GM13976 (cell line): ENCODE results near the gene ACTR2.

ENCODE experiments used
- DNase-seq: peaks from one replicate; pipeline ENCODE4 v3.0.0; 2012; ENCODE audit warnings: low spot score
- in situ Hi-C: fragments of 300-500 bp; cut with MboI; formaldehyde crosslinking; loops from one replicate; pipeline ENCODE4 v1.12.0; 2022; ENCODE audit warnings: low sequenced_read_pairs, mixed read lengths, inconsistent platforms; ENCODE audit not compliant: unreplicated experiment
- TF ChIP-seq, protein P1 (sequence below): IDR thresholded peaks from 2 replicates; pipeline ENCODE4 v1.5.1; 2012; ENCODE audit warnings: borderline replicate concordance, mild to moderate bottlenecking; ENCODE audit not compliant: insufficient read depth; ENCODE audit errors: extremely low read depth, missing control alignments, control extremely low read depth

Gene ACTR2

DNA sequence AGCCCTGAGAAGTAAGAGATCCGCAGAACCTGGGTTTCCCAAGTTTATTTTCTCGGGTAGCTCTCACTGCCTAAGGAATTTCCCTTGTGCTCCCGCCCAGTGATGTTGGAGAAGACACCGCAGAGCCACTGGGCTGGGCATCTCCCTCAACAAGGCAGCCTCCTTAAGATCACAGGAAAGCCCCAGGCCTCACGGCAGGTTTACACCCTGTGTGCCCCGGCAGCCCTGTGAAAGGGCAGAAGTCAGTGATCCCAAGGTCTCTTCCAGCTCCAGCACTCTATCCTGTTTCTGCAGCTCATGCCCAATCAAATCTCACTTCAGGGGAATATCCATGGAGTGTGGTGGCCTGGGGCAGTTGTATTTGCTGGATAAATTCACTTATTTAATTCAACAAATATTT is 66.5 kb downstream of the ACTR2 start:
- no peak for DNase-seq
- in situ Hi-C loops: no loop called here
- TF ChIP-seq, protein P1, sequence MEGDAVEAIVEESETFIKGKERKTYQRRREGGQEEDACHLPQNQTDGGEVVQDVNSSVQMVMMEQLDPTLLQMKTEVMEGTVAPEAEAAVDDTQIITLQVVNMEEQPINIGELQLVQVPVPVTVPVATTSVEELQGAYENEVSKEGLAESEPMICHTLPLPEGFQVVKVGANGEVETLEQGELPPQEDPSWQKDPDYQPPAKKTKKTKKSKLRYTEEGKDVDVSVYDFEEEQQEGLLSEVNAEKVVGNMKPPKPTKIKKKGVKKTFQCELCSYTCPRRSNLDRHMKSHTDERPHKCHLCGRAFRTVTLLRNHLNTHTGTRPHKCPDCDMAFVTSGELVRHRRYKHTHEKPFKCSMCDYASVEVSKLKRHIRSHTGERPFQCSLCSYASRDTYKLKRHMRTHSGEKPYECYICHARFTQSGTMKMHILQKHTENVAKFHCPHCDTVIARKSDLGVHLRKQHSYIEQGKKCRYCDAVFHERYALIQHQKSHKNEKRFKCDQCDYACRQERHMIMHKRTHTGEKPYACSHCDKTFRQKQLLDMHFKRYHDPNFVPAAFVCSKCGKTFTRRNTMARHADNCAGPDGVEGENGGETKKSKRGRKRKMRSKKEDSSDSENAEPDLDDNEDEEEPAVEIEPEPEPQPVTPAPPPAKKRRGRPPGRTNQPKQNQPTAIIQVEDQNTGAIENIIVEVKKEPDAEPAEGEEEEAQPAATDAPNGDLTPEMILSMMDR: no peak

DNA sequence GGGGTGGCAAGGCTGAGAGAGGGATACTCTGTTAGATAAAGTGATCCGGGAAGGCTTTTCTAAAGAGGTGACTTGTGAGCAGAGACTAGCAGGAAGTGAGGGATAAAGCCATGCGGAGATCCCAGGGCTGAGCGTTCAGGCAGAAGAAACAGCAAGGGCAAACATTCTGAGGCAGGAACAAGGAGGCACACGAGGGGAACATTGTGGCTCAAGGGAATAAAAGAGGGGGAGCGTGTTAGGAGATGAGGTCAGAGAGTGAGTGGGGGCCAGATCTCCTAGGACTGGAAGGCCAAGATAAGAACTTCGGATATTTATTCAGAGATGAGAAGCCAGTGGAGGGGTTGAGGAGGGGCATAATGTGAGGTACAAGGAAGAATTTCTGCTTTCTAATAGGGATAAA is 67.1 kb downstream of the ACTR2 start:
- DNase-seq: no peak
- TF ChIP-seq, protein P1: no peak
- in situ Hi-C loops: no loop called here

DNA sequence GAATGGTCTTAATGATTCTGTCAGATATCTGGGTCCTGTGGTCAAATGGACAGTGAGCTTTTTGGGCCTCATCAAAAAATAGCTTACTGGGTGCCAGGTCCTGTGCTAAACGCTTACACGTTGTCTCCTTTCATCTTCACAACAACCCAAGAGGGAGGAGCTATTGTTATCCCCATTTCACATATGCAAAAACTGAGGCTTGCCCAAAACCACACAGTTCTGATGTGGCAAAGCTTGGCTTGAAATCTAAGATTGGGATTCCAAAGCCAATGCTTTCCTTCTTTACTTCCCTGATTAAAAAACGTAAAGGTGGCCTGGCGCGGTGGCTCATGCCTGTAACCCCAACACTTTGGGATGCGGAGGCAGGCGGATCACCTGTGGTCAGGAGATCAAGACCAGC is 69.3 kb downstream of the ACTR2 start:
- in situ Hi-C loops: no loop called here
- TF ChIP-seq, protein P1: no peak
- DNase-seq: no peak

DNA sequence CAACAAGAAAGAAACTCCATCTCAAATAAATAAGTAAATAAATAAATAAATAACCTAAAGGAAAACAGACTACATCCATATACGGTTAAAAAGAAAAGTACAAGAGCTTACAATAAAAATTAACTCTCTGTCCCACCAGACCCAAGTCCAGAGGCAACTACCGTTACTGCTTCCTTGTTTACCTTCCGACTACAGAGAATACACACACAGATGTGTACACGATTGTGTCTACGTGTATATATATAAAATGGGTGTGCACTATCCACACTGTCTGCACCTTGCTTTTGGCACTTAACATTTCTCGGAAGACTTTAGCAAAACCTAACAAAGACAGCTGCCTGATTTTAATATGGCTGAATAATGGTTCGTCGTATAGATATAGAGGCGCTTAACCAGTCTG is 69.9 kb downstream of the ACTR2 start:
- TF ChIP-seq, protein P1: no peak
- no peak for DNase-seq
- in situ Hi-C loops: no loop called here

DNA sequence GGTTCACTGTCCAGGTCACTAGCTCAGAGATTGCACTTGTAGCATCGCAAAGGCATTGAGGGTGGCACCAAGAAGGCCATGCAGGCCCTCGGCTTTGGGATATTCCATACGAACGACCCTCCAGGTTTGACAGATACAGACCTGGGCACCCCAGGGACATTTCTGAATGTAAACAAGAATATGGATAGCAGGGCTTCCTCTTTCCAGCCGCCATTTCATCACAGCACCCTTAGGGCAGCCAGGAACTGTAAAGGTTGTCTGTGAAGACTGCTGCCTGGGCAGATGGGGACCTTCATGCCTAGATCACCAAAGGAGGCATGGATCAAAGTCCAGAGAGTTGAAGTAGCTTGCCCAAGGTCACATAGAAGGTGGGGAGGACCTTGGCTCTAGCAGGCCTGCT is 70.5 kb downstream of the ACTR2 start:
- no peak for DNase-seq
- in situ Hi-C loops: no loop called here
- TF ChIP-seq, protein P1: no peak

DNA sequence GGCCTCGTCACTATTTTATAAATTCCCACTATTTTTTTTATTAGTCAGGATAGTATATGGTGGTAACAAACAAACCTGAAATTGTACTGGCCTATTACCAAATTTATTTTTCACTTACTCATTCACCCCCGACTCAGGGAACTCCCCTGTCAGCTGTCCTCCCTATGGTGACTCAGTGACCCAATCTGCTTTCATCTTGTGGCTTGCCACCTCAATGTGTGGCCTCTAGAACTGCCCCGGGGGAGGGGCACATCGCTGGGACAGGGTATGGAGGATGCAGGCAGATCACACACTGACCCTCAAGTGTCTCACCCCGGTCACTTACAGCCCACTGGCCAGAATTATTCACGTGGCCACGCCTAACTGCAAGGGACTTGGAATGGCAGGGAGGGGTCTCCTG is 71.6 kb downstream of the ACTR2 start:
- TF ChIP-seq, protein P1: no peak
- in situ Hi-C loops: no loop called here
- DNase-seq: no peak

DNA sequence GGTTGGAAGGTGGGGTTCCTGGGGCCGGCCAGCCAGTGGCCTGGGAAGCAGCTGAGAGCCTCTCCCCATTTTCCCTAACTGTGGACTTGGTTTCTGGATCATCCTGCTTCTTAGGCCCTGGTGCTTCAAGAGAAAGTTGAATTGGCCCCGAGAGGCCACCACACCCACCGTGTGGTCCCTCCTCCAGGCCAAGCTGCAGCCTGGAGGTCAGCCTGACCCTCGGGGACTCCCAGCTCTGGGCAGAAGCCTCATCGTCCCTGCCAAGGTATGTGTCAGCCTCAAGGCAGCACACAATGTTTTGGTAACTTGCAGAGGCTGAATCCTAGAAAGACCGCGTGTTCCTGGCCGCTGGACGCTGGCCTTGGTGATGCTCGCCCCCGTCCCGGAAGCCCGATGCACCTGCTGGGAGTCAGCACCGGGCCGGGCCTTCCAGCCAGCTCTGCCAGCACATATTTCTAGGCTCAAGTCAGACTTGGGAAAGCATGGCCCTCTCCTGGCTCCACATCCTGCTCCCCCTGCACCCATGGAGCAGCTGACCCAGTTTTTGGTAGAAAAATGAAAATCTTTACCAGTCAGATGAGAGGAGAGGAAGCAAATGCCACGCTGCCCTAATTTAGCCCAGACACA is 72.6 kb downstream of the ACTR2 start:
- DNase-seq: no peak
- TF ChIP-seq, protein P1: no peak
- in situ Hi-C loops: no loop called here
